GM19455 (cell line): ENCODE measurements around the gene CCDC91.

Experiments
- ATAC-seq: cut with Tn5 transposase; IDR thresholded peaks from one replicate; pipeline ENCODE4 v1.9.1; 2021; ENCODE audit not compliant: unreplicated experiment

CCDC91 gene

GRCh38 chr12:28513983-28514382 lies 323.7 kb downstream of the CCDC91 start:
- ATAC-seq = no peak

- ATAC-seq = no peak
Observed at GRCh38 chr12:28517101-28517500, 326.8 kb downstream of the CCDC91 start.

GRCh38 chr12:28527631-28528249 lies 337.5 kb downstream of the CCDC91 start:
- no peak for ATAC-seq

GRCh38 chr12:28535216-28535615 lies 345.0 kb downstream of the CCDC91 start:
- ATAC-seq = no peak

- no peak for ATAC-seq
Observed at GRCh38 chr12:28536088-28536487, 345.8 kb downstream of the CCDC91 start.

- no peak for ATAC-seq
Observed at GRCh38 chr12:28537474-28537873, 347.2 kb downstream of the CCDC91 start.

- no peak for ATAC-seq
Observed at GRCh38 chr12:28539691-28540323, 349.6 kb downstream of the CCDC91 start.

- no peak for ATAC-seq
Observed at GRCh38 chr12:28540324-28540714, 350.1 kb downstream of the CCDC91 start.

GRCh38 chr12:28543021-28543890 lies 353.0 kb downstream of the CCDC91 start:
- ATAC-seq = no peak

- ATAC-seq = no peak
Observed at GRCh38 chr12:28550757-28551704, 360.8 kb downstream of the CCDC91 start.

GRCh38 chr12:28552251-28552970 lies 362.2 kb downstream of the CCDC91 start:
- no peak for ATAC-seq

- ATAC-seq = no peak
Observed at GRCh38 chr12:28555748-28556147, 365.5 kb downstream of the CCDC91 start.

GRCh38 chr12:28558250-28558649 lies 368.0 kb downstream of the CCDC91 start:
- no peak for ATAC-seq

- ATAC-seq = no peak
Observed at GRCh38 chr12:28563286-28563685, 373.0 kb downstream of the CCDC91 start.

- no peak for ATAC-seq
Observed at GRCh38 chr12:28563936-28564335, 373.7 kb downstream of the CCDC91 start.

GRCh38 chr12:28568118-28568517 lies 377.9 kb downstream of the CCDC91 start:
- no peak for ATAC-seq

- no peak for ATAC-seq
Observed at GRCh38 chr12:28568704-28569103, 378.4 kb downstream of the CCDC91 start.

GRCh38 chr12:28569698-28570411 lies 379.6 kb downstream of the CCDC91 start:
- no peak for ATAC-seq

- no peak for ATAC-seq
Observed at GRCh38 chr12:28570811-28571210, 380.6 kb downstream of the CCDC91 start.
